HG03521 (cell line): ENCODE data around the gene BCL2L2.
A peak's percentile ranks its signal among the peaks of the same experiment; 100 is the strongest.

Source experiments
- ATAC-seq: cut with Tn5 transposase; IDR thresholded peaks from one replicate; pipeline ENCODE4 v1.9.1; 2021; ENCODE audit warnings: mild to moderate bottlenecking, moderate library complexity; ENCODE audit not compliant: unreplicated experiment

BCL2L2 gene

GRCh38 chr14:23299211-23299957, 7.2 kb upstream of the BCL2L2 start:
- ATAC-seq = no peak

GRCh38 chr14:23299986-23300686, 6.5 kb upstream of the BCL2L2 start:
- ATAC-seq = no peak

- ATAC-seq = no peak
Measured at GRCh38 chr14:23300687-23301223, 5.9 kb upstream of the BCL2L2 start.

DNA sequence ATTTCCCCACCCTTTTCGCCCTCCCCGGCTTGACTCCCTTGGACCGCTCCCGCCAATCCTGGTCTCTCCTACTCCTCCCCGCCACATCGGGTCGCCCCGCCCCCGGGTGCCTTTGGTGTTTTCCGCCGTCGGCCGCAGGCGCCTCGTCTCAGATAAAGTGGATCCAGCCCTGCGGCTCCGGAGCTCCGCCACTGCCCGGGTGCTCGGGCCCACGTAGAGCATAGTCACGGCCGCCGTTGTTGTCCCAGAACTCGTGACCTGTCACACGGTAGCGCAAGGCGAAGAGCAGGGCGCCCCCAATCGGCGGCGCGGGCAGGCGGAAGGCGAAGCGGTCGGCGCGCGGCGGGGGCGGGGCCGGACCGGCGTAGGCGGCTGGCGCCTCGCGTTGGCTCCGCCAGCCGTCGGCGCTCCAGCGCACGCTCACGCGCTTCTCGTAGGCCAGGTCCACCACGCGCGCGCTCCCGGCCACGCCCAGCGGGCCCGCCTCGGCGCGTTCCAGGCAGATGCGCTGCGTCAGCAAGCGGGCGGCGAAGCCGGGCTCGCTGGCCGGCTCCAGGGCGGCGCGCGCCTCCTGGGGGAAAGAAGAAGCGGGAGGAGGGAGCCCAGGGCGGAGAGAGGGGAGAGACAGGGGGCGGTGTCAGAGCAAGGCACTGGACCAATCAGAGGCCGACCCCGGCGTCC, 5.2 kb upstream of the BCL2L2 start:
- peak; percentile 75 for ATAC-seq

DNA sequence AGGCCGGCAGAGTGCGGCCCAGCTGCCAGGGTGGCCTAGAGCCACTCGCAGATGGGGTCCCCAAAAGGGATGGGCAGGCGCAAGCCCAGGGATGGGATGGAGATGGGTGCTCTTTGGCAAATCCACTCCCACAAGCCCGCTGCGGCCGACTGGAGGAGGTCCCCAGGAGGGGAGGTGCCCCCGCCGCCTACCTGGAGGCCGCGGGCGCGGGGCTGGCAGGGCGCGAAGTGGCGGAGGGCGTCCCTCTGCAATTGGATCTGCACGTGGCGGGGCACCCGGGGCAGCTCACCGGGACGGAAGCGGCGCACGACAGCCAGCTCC, 4.7 kb upstream of the BCL2L2 start:
- ATAC-seq = peak; percentile 6

DNA sequence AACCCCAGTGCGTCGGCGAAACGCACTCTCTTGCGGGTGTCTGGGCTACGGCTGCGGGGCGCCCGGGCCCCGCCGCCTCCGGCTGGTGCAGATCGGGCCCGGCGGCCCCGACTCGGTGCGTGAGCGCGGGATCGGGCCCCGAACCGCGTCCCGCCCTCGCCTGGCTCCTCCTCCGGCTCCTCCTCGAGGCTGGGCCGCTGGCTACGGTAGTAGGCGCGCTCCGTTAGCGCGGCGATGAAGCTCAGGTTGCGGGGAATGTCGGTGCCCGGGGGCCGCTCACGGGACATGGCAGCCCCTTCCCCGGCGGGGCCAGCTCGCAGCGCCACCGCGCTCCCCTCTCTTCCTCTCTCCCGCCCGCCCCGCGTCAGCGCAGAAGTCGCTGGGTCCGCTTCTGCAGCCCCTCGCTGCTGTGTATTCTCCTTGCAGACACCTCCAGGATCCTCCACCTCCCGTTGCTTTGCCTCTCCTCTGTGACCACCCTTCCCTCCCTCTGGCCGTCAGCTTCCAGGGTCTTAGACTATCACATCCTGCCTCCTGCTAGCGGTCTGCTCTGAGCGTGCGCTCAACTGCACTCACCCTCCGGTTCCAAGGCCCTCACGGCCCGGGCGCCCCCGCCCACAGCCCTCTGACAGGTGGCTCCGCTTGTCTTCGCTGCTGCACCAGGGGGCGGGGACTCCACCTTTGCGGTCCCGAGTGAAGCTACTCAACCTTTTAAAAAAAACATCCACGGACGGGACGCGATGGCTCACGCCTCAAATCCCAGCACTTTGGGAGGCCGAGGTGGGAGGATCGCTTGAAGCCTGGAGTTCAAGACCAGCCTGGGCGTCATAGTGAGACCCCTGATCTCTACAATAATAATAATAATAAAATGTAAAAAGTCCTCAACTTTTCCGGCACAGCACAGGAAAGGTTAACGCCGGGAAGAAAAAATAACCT, 4.1 kb upstream of the BCL2L2 start, which contains the start of gene PPP1R3E:
Gene PPP1R3E (minus strand): TSS at position 570 of the 936 bp plus-strand sequence. CDS start 283 bp downstream, at position 287.
- peak; percentile 23 for ATAC-seq

GRCh38 chr14:23307146-23307530, 505 bp downstream of the BCL2L2 start:
- ATAC-seq = no peak

DNA sequence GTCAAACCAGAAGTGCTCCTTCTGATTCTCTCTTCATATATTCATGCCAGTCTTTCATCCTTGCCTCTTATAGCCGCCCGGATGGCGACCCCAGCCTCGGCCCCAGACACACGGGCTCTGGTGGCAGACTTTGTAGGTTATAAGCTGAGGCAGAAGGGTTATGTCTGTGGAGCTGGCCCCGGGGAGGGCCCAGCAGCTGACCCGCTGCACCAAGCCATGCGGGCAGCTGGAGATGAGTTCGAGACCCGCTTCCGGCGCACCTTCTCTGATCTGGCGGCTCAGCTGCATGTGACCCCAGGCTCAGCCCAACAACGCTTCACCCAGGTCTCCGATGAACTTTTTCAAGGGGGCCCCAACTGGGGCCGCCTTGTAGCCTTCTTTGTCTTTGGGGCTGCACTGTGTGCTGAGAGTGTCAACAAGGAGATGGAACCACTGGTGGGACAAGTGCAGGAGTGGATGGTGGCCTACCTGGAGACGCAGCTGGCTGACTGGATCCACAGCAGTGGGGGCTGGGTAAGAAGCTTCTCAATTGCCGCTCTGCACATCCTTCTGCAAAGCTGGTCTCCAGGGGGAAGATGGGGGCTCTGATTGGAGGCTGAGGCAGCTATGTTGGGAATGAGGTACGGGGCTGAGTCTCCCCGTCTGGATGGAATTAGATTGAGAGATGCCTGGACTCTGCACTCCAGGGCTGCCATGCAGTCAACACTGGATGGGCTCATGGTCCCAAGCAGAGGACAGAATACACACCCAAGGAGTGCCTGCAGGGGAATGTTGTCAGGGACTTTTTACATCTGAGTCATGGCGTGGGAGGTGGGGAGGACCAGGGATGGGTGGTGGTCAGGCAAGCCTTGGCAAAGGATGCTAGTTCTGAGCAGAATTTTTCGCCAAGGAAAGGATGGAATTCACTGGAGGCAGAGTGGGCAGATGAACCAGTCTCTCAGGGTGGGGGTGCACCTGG, 1.3 kb downstream of the BCL2L2 start:
- ATAC-seq = no peak

GRCh38 chr14:23308721-23309445, 2.2 kb downstream of the BCL2L2 start:
- no peak for ATAC-seq

DNA sequence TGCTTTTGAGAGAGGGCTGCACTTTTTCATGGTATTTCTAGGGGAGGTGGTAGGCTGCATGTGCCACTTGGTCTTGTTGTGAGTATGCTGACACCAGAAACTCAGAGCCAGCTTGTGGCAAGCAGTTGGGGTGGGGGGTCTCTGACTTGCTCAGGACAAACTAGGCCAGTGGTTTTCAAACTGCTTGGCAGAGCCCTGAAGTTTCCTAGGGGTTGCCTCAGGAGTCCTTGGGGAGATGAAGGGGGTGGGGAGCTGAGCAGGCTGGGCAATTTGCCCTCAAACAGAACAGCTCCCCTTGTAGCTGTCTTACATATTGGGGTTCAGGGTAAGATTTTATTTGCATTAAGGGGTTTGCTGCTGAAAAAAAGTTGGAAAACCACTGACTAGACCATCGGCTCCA, 3.9 kb downstream of the BCL2L2 start:
- no peak for ATAC-seq

DNA sequence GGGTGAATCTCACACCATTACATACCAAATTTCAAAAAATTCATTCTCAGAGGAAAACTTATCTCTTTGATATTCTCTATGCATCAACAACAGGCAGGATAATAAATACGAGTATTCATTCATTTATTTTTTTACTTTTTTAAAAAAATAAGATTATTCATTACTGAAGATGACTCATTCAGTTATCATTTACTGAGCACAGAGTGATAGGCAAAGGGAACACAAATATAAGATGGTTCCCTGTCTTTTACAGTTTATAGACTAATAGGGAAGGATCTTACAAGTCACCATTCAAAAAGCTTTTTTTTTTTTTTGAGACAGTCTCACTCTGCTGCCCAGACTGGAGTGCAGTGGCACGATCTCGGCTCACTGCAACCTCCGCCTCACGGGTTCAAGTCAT, 9.7 kb downstream of the BCL2L2 start:
- ATAC-seq = no peak

- no peak for ATAC-seq
Measured at GRCh38 chr14:23319746-23320583, 13.3 kb downstream of the BCL2L2 start.

GRCh38 chr14:23320584-23321571, 14.2 kb downstream of the BCL2L2 start, which contains the start of gene PABPN1:
PABPN1 (plus strand) TSS chr14:23321457; CDS start chr14:23321470, 13 bp downstream.
- peak; percentile 83 for ATAC-seq

DNA sequence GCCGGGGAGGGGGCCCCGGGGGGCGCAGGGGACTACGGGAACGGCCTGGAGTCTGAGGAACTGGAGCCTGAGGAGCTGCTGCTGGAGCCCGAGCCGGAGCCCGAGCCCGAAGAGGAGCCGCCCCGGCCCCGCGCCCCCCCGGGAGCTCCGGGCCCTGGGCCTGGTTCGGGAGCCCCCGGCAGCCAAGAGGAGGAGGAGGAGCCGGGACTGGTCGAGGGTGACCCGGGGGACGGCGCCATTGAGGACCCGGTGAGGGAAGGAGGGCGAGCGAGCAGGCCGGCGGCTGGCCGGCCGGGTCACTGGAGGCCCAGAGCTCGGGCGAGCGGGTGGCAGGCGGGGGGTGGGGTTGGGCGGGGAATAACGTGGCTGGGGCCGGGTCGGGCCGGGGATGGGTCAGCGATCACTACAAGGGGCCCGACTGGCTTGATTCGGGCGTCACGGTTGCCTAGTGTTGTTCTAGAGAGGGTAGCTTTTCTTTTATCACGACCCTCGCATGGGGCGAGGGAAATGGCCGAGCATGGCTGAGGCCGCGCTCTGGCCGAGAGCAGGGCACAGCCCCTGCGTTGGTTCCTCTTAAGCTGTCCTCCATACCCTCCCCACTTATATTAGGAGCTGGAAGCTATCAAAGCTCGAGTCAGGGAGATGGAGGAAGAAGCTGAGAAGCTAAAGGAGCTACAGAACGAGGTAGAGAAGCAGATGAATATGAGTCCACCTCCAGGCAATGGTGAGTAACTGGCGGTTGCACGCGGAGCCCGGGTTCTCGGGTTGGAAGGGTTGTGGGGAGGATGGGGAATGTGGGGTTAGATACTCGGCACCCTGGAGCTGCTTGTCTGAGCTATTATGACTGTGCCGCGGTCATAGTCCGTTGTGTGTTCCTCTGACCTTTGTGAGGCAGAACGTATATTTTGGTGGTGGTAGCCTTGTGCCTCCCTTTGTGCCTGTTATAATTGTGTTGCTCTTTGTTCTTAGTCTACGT, 15.2 kb downstream of the BCL2L2 start:
- peak; percentile 13 for ATAC-seq
